HFFc6 (cell line): ENCODE data around the gene CC2D1B. TPM values are rescaled to one million over a fixed set of nuclear protein-coding genes. Genes with fewer than 3 reads are reported as not detected.
A peak's percentile ranks its signal among the peaks of the same experiment; 100 is the strongest.
"Not testable (repeated sequence)": the region's sequence is repeated elsewhere in the genome, so short reads cannot be mapped to it uniquely, and the experiment has no call there.

Source experiments
- DNase-seq: peaks from one replicate; pipeline ENCODE4 v3.0.0-alpha.2; 2018
- H3K27ac Mint-ChIP-seq: 2 replicates; pipeline ENCODE4 v1.8.0; 2020; ENCODE audit warnings: mild to moderate bottlenecking, mixed read lengths
- H3K27me3 Mint-ChIP-seq: 2 replicates; pipeline ENCODE4 v1.8.0; 2021; ENCODE audit warnings: mild to moderate bottlenecking, moderate library complexity, mixed read lengths; ENCODE audit not compliant: insufficient read depth
- H3K36me3 Mint-ChIP-seq: 2 replicates; pipeline ENCODE4 v1.8.0; 2021; ENCODE audit warnings: low read depth, mixed read lengths
- H3K4me1 Mint-ChIP-seq: 2 replicates; pipeline ENCODE4 v1.8.0; 2020; ENCODE audit warnings: low read depth, mixed read lengths
- H3K4me3 Mint-ChIP-seq: 2 replicates; pipeline ENCODE4 v1.8.0; 2020; ENCODE audit warnings: mild to moderate bottlenecking, moderate library complexity, mixed read lengths
- H3K9me3 Mint-ChIP-seq: 2 replicates; pipeline ENCODE4 v1.8.0; 2020; ENCODE audit warnings: mild to moderate bottlenecking, mixed read lengths
- CTCF ChIP-seq: fragments of 200-600 bp; sonication (generic); IDR thresholded peaks from 2 replicates; pipeline ENCODE4 v1.5.0; 2021; ENCODE audit warnings: antibody characterized with exemption, mild to moderate bottlenecking
- total RNA-seq, 6 experiments: library from RNA; stranded (reverse); fragmentation: NEBNext Ultra II Directional; extraction: Animal tissue kit (Norgen Biotek cat#: 25700); gene quantifications; 2 replicates in 1 of 6; 3 replicates in 5 of 6; pipeline ENCODE4 v1.2.3, GENCODE V29; 2021

The CC2D1B gene
- total RNA-seq, 6 experiments from 2014 or later: 27.3 to 35.5 (median 31.3) TPM

GRCh38 chr1:52385376-52385775 lies 19.4 kb upstream of the CC2D1B start:
- DNase-seq: no peak
- H3K4me3 Mint-ChIP-seq: no peak overlapping the region
- no peak for TF ChIP-seq CTCF
- H3K4me1 Mint-ChIP-seq: no peaks in the 10 kb centered on the region
- no peaks in the 10 kb centered on the region for H3K9me3 Mint-ChIP-seq
- H3K27ac Mint-ChIP-seq: no peak overlapping the region
- H3K36me3 Mint-ChIP-seq: no peaks in the 10 kb centered on the region
- no peaks in the 10 kb centered on the region for H3K27me3 Mint-ChIP-seq

DNA sequence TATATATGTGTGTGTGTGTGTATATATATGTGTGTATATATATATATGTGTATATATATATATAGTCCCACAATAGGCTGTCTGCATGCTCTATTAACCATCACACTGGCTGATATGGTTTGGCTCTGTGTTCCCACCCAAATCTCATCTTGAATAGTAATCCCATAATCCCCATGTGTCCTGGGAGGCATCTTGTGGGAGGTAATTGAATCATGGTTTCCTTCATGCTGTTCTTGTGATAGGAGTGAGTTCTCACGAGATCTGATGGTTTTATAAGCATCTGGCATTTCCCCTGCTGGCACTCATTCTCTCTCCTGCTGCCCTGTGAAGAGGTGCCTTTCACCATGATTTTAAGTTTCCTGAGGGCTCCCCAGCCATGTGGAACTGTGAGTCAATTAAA lies 3.8 kb upstream of the CC2D1B start:
- not testable (repeated sequence) for H3K27ac Mint-ChIP-seq, H3K27me3 Mint-ChIP-seq, H3K4me3 Mint-ChIP-seq, DNase-seq, H3K36me3 Mint-ChIP-seq, H3K9me3 Mint-ChIP-seq
- H3K4me1 Mint-ChIP-seq: peaks cover 25% of the 10 kb centered on the region

- Mint-ChIP-seq H3K4me3 (peak overlapping the region; percentile 76), H3K4me1 (peaks cover 35% of the 10 kb centered on the region), H3K9me3 (no peaks in the 10 kb centered on the region), H3K27ac (no peak overlapping the region), H3K27me3 (peaks cover 2% of the 10 kb centered on the region), H3K36me3 (peaks cover 5% of the 10 kb centered on the region)
- TF ChIP-seq CTCF: 0 out of 2 replicates have a peak, but pooled peaks have one; percentile 14
- DNase-seq: no peak
These were observed 2.6 kb upstream of the CC2D1B start for GRCh38 chr1:52368383-52369172.

GRCh38 chr1:52367272-52367671 lies 1.3 kb upstream of the CC2D1B start:
- Mint-ChIP-seq H3K4me1 (peaks cover 35% of the 10 kb centered on the region), H3K27me3 (peaks cover 2% of the 10 kb centered on the region), H3K36me3 (peaks cover 10% of the 10 kb centered on the region), H3K27ac (no peak overlapping the region), H3K9me3 (no peaks in the 10 kb centered on the region), H3K4me3 (peak overlapping the region; percentile 15; the same call in 1 of the 2 replicates)
- no peak for DNase-seq
- TF ChIP-seq CTCF: no peak

- no peak for TF ChIP-seq CTCF
- Mint-ChIP-seq H3K9me3 (no peaks in the 10 kb centered on the region), H3K4me1 (peaks cover 35% of the 10 kb centered on the region), H3K4me3 (peak overlapping the region; percentile 96), H3K27me3 (peaks cover 2% of the 10 kb centered on the region), H3K27ac (no peak overlapping the region; the same call in 1 of the 2 replicates), H3K36me3 (peaks cover 15% of the 10 kb centered on the region)
- no peak for DNase-seq
These were observed 467 bp upstream of the CC2D1B start for GRCh38 chr1:52366517-52366827.

DNA sequence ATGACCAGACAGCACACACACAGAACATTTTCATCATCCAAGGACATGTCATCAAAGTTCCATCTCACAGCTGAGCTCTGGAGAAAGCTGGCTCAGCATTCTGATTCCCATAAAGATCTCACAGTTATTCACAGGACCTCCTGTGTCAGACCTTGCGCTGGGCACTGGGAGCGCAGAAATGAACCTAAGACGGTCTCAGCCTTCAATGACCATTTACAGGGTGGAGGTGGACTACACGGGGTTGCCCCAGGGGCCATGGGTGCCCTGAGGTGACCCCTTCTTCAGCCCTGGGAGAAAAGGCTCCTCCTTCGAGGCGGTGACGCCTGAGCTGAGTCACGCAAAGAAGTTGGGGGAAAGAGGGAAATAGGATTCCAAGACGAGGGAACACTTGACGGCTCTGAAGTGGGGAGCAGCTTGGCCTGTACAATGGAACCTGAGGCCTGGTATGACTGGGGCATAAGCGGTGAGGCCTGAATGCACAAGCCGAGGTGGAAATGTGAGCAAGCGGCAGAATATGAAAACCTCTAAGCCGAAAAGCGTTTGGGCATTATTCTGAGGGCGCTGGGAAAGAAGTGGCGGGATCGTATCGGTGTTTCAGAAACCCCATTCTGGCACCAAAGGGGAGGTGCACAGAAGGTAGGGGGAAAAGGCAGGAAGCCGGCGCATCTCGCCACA lies 797 bp downstream of the CC2D1B start:
- peaks cover 2% of the 10 kb centered on the region for H3K27me3 Mint-ChIP-seq
- H3K4me1 Mint-ChIP-seq: peaks cover 35% of the 10 kb centered on the region
- H3K4me3 Mint-ChIP-seq: peak overlapping the region; percentile 96
- H3K36me3 Mint-ChIP-seq: peaks cover 16% of the 10 kb centered on the region
- peak; percentile 55 for DNase-seq
- H3K27ac Mint-ChIP-seq: peak overlapping the region; percentile 97
- TF ChIP-seq CTCF: no peak
- H3K9me3 Mint-ChIP-seq: no peaks in the 10 kb centered on the region
